AG04449 (cell line): ENCODE results near the gene RNF227.
"Not testable (repeated sequence)": the region's sequence is repeated elsewhere in the genome, so short reads cannot be mapped to it uniquely, and the experiment has no call there.

ENCODE experiments used
- CTCF ChIA-PET: fragments of 350-600 bp; formaldehyde crosslinking; extraction: SDS; loops from one replicate; lab custom pipeline; 2021; ENCODE audit warnings: antibody characterized with exemption; lab: Yijun Ruan, JAX
- POLR2A ChIA-PET: fragments of 400-600, 350-600 bp; formaldehyde crosslinking; extraction: SDS; loops from one replicate; lab custom pipeline; 2020; ENCODE audit warnings: antibody characterized with exemption, inconsistent platforms; lab: Yijun Ruan, JAX
- DNase-seq: peaks from one replicate; pipeline ENCODE4 v3.0.0-alpha.2; 2010; ENCODE audit warnings: low read depth, low spot score
- H3K4me3 ChIP-seq: 2 replicates; pipeline ENCODE4 v1.5.1; 2011; ENCODE audit warnings: low read depth, mild to moderate bottlenecking, control low read depth, low read length
- CTCF ChIP-seq: IDR thresholded peaks from one replicate; pipeline ENCODE4 v1.5.1; 2011; ENCODE audit warnings: mild to moderate bottlenecking, moderate library complexity, low read length, control low read depth, inconsistent platforms; ENCODE audit not compliant: insufficient read depth; ENCODE audit errors: missing control alignments

RNF227 gene

DNA sequence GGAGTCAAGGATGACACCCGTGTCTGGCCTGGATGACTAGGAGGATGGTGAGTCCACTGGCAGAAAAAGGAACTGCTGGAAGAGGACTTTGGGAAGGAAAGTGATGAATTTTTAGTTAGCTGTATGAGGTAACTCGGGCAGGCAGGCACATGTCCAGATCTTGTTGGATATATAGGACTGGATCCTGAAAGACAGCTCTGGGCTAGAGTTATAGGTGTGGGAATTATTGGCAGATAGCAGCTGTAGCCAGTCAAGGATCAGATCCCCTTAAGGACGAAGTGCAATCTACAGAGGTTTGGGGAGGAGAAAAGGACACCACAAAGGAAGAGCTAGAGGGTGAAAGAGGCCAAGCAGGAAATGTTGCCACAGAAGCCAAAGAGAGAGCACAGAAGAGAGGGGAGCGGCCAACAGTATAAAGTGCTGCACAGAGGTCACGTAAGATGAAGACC is 48.2 kb downstream of the RNF227 start:
- ChIA-PET CTCF (interaction anchor here (1.0 to 9.5 kb wide), 5 partner anchors 9 to 190 kb away, joined by 3 to 233 read pairs (median 4); no protein-coding TSS in a partner anchor), POLR2A (no interaction called here)
- no peak for DNase-seq
- no peak for TF ChIP-seq CTCF
- no peak overlapping the region for H3K4me3 ChIP-seq

GRCh38 chr17:7864995-7865650 is 51.0 kb downstream of the RNF227 start:
- ChIA-PET CTCF (interaction anchor here (0.9 to 9.5 kb wide), 9 partner anchors 20 to 193 kb away, joined by 3 to 233 read pairs (median 8); no protein-coding TSS in a partner anchor), POLR2A (no interaction called here)
- no peak for DNase-seq
- no peak for TF ChIP-seq CTCF
- H3K4me3 ChIP-seq, result no peak overlapping the region

GRCh38 chr17:7864384-7864783 is 51.7 kb downstream of the RNF227 start:
- H3K4me3 ChIP-seq, POLR2A ChIA-PET, DNase-seq: not testable (repeated sequence)
- CTCF ChIA-PET, result interaction anchor here (0.5 to 9.5 kb wide), 17 partner anchors 12 to 194 kb away, joined by 3 to 233 read pairs (median 9); partner anchors contain the start of gene KDM6B
